HCT116 (cell line): ENCODE results near the gene IL37. TPM values are rescaled to one million over a fixed set of nuclear protein-coding genes. Genes with fewer than 3 reads are reported as not detected.

Experiments used
- ATAC-seq: fragments of 200-7000 bp; cut with Tn5 transposase; 2 replicates; pipeline ENCODE4 v1.9.1; 2020; ENCODE audit warnings: mild to moderate bottlenecking, moderate library complexity
- BruUV-seq: library from RNA; stranded (reverse); fragments of 400-500 nt; replicated peaks from 2 replicates; lab custom pipeline; 2021; lab: Mats Ljungman, UMichigan
- CTCF ChIA-PET: fragments of 300-600 bp; sonication (Branson Sonifier 250); formaldehyde crosslinking; loops from one replicate; lab custom pipeline; 2021; ENCODE audit warnings: antibody characterized with exemption; lab: Charles Lee
- POLR2A ChIA-PET: fragments of 300-600, 350-600 bp; sonication (Branson Sonifier 250); formaldehyde crosslinking; loops from one replicate; lab custom pipeline; 2021; ENCODE audit warnings: antibody characterized with exemption; lab: Charles Lee
- RAD21 ChIA-PET, 2 experiments: fragments of 300-600 bp; sonication (Branson Sonifier 250); formaldehyde crosslinking; loops; one replicate each; lab custom pipeline; 2023; ENCODE audit warnings: low total read pairs in 2 of 2; ENCODE audit not compliant: uncharacterized antibody in 2 of 2, unreplicated experiment in 2 of 2, low non-redundant PET in 1 of 2; lab: Charles Lee
- DNase-seq: peaks from one replicate; pipeline ENCODE4 v3.0.0-alpha.2; 2010; ENCODE audit warnings: low read depth, low spot score
- H2AFZ ChIP-seq: fragments of 200-600 bp; shearing (Covaris generic), sonication (generic); 2 replicates; pipeline ENCODE4 v1.6.1; 2017; ENCODE audit warnings: low read depth, mixed run types, mixed read lengths, antibody characterized with exemption, low read length; ENCODE audit not compliant: poor library complexity, severe bottlenecking
- H3K27ac ChIP-seq: 2 replicates; pipeline ENCODE4 v1.5.1; 2012; ENCODE audit warnings: low read depth, low read length
- H3K27me3 ChIP-seq: fragments of 200-600 bp; sonication (generic); 2 replicates; pipeline ENCODE4 v1.6.1; 2016; ENCODE audit warnings: mixed run types, low read length, mixed read lengths; ENCODE audit not compliant: insufficient read depth
- H3K36me3 ChIP-seq, 2 experiments: fragments of 200-500 bp in 1 of 2; fragments of 200-600 bp in 1 of 2; sonication (Bioruptor generic) in 1 of 2; sonication (generic) in 1 of 2; 2 replicates each; pipeline versions ENCODE4 v1.5.1 to v1.6.1; 2014 to 2016; ENCODE audit warnings: low read length in 2 of 2, inconsistent platforms in 1 of 2, mixed read lengths in 1 of 2, mixed run types in 1 of 2; ENCODE audit not compliant: insufficient read depth in 2 of 2, control insufficient read depth in 1 of 2
- H3K4me1 ChIP-seq, 2 experiments: fragments of 200-600 bp in 1 of 2; sonication (generic) in 1 of 2; 2 replicates each; pipeline versions ENCODE4 v1.5.1 to v1.6.1; 2012 to 2017; ENCODE audit warnings: low read length in 2 of 2, inconsistent platforms in 1 of 2, mild to moderate bottlenecking in 1 of 2, mixed read lengths in 1 of 2, mixed run types in 1 of 2, moderate library complexity in 1 of 2; ENCODE audit not compliant: insufficient read depth in 2 of 2, control insufficient read depth in 1 of 2
- H3K4me2 ChIP-seq: fragments of 200-600 bp; sonication (generic); 2 replicates; pipeline ENCODE4 v1.6.1; 2017; ENCODE audit warnings: mixed run types, low read length, mixed read lengths
- H3K4me3 ChIP-seq, 2 experiments: fragments of 200-600 bp in 1 of 2; sonication (generic) in 1 of 2; replicated peaks in 1 of 2; 2 replicates each; pipeline ENCODE4 v1.5.1; 2011 to 2016; ENCODE audit warnings: low read length in 2 of 2, control low read depth in 1 of 2, low read depth in 1 of 2, mild to moderate bottlenecking in 1 of 2, mixed read lengths in 1 of 2, mixed run types in 1 of 2
- H3K79me2 ChIP-seq: fragments of 200-600 bp; sonication (generic); 2 replicates; pipeline ENCODE4 v1.6.1; 2017; ENCODE audit warnings: mild to moderate bottlenecking, mixed run types, low read length, moderate library complexity, mixed read lengths; ENCODE audit not compliant: insufficient read depth
- H3K9ac ChIP-seq: fragments of 200-600 bp; sonication (generic); 2 replicates; pipeline ENCODE4 v1.6.1; 2016; ENCODE audit warnings: low read length, mixed read lengths
- H3K9me2 ChIP-seq: fragments of 200-600 bp; sonication (generic), shearing (Covaris generic); 2 replicates; pipeline ENCODE4 v1.6.1; 2017; ENCODE audit warnings: mixed run types, mild to moderate bottlenecking, moderate library complexity; ENCODE audit not compliant: insufficient read depth
- H3K9me3 ChIP-seq, 2 experiments: fragments of 200-500 bp in 1 of 2; fragments of 200-600 bp in 1 of 2; sonication (Bioruptor generic) in 1 of 2; sonication (generic) in 1 of 2; 2 replicates each; pipeline ENCODE4 v1.6.1; 2014 to 2017; ENCODE audit warnings: low read length in 2 of 2, mixed read lengths in 2 of 2, inconsistent platforms in 1 of 2, low read depth in 1 of 2, mild to moderate bottlenecking in 1 of 2, mixed run types in 1 of 2, moderate library complexity in 1 of 2; ENCODE audit not compliant: control insufficient read depth in 1 of 2, insufficient read depth in 1 of 2
- H4K20me1 ChIP-seq: fragments of 200-600 bp; sonication (generic), shearing (Covaris generic); 2 replicates; pipeline ENCODE4 v1.6.1; 2017; ENCODE audit warnings: mixed run types, mild to moderate bottlenecking, moderate library complexity; ENCODE audit not compliant: insufficient read depth
- CBX3 ChIP-seq: IDR thresholded peaks from 2 replicates; pipeline ENCODE4 v1.6.1; 2012; ENCODE audit warnings: low read depth
- CEBPB ChIP-seq: IDR thresholded peaks from 2 replicates; pipeline ENCODE4 v1.6.1; 2012; ENCODE audit warnings: low read depth
- EGR1 ChIP-seq: IDR thresholded peaks from 2 replicates; pipeline ENCODE4 v1.6.1; 2012; ENCODE audit warnings: low read depth
- ELF1 ChIP-seq: IDR thresholded peaks from 2 replicates; pipeline ENCODE4 v1.6.1; 2012; ENCODE audit warnings: low read depth, borderline replicate concordance
- EZH2phosphoT487 ChIP-seq: fragments of 200-600 bp; IDR thresholded peaks from 2 replicates; pipeline ENCODE4 v1.6.1; 2018; ENCODE audit warnings: antibody characterized with exemption, borderline replicate concordance
- FOSL1 ChIP-seq: IDR thresholded peaks from 2 replicates; pipeline ENCODE4 v1.6.1; 2012; ENCODE audit warnings: low read depth
- JUND ChIP-seq: IDR thresholded peaks from 2 replicates; pipeline ENCODE4 v1.6.1; 2012
- POLR2A ChIP-seq: IDR thresholded peaks from 2 replicates; pipeline ENCODE4 v1.7.0; 2011; ENCODE audit warnings: borderline replicate concordance; ENCODE audit not compliant: insufficient read depth, insufficient read length; ENCODE audit errors: extremely low read depth
- RAD21 ChIP-seq: IDR thresholded peaks from 2 replicates; pipeline ENCODE4 v1.6.1; 2012; ENCODE audit warnings: low read depth, mild to moderate bottlenecking
- SIN3A ChIP-seq: IDR thresholded peaks from 2 replicates; pipeline ENCODE4 v1.6.1; 2012; ENCODE audit warnings: low read depth
- SP1 ChIP-seq: IDR thresholded peaks from 2 replicates; pipeline ENCODE4 v1.6.1; 2012; ENCODE audit warnings: low read depth
- SRF ChIP-seq: IDR thresholded peaks from 2 replicates; pipeline ENCODE4 v1.6.1; 2012; ENCODE audit warnings: low read depth
- TCF7L2 ChIP-seq: IDR thresholded peaks from 2 replicates; pipeline ENCODE4 v1.7.0; 2011; ENCODE audit warnings: borderline replicate concordance, inconsistent platforms; ENCODE audit not compliant: insufficient read depth, insufficient read length; ENCODE audit errors: extremely low read depth
- intact Hi-C: fragments of 100-400 bp; cut with micrococcal nuclease; formaldehyde crosslinking; loops from 2 replicates; pipeline ENCODE4 v1.10.0; 2022
- total RNA-seq: library from RNA; stranded (reverse); gene quantifications from one replicate; pipeline ENCODE4 v1.2.1, GENCODE V29; 2021; ENCODE audit not compliant: unreplicated experiment
- TF ChIP-seq, protein P1 (sequence below): IDR thresholded peaks from 2 replicates; pipeline ENCODE4 v1.6.1; 2012; ENCODE audit warnings: low read depth
- TF ChIP-seq, protein P2 (sequence below): IDR thresholded peaks from 2 replicates; pipeline ENCODE4 v1.6.1; 2012
- TF ChIP-seq, protein P3 (sequence below): IDR thresholded peaks from 2 replicates; pipeline ENCODE4 v1.6.1; 2012

The IL37 gene
- total RNA-seq, 1 experiment from 2014 or later, result not detected

DNA sequence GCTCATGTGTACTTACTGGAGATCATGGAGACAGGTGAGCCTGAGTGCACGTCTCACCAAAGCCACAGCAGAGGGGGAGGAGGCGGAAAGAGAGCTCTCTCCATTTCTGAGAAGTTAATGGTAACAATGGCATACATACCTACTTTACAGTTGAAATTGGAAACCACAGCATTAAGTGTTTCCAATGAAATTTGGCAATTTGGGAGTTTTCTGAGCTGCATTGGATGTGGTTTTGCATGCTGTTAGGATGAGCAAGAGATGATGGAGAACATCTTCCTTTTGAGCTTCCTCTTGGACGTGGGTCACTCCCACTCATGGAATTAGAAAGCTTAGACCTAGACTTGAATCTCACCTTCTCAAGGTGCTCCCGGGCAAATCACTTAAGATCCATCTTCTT, 25.5 kb upstream of the IL37 start (continued):
- TF ChIP-seq, protein P1, sequence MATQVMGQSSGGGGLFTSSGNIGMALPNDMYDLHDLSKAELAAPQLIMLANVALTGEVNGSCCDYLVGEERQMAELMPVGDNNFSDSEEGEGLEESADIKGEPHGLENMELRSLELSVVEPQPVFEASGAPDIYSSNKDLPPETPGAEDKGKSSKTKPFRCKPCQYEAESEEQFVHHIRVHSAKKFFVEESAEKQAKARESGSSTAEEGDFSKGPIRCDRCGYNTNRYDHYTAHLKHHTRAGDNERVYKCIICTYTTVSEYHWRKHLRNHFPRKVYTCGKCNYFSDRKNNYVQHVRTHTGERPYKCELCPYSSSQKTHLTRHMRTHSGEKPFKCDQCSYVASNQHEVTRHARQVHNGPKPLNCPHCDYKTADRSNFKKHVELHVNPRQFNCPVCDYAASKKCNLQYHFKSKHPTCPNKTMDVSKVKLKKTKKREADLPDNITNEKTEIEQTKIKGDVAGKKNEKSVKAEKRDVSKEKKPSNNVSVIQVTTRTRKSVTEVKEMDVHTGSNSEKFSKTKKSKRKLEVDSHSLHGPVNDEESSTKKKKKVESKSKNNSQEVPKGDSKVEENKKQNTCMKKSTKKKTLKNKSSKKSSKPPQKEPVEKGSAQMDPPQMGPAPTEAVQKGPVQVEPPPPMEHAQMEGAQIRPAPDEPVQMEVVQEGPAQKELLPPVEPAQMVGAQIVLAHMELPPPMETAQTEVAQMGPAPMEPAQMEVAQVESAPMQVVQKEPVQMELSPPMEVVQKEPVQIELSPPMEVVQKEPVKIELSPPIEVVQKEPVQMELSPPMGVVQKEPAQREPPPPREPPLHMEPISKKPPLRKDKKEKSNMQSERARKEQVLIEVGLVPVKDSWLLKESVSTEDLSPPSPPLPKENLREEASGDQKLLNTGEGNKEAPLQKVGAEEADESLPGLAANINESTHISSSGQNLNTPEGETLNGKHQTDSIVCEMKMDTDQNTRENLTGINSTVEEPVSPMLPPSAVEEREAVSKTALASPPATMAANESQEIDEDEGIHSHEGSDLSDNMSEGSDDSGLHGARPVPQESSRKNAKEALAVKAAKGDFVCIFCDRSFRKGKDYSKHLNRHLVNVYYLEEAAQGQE, result no peak
- no peak for TF ChIP-seq EZH2phosphoT487
- TF ChIP-seq CBX3, result no peak
- TF ChIP-seq, protein P2, sequence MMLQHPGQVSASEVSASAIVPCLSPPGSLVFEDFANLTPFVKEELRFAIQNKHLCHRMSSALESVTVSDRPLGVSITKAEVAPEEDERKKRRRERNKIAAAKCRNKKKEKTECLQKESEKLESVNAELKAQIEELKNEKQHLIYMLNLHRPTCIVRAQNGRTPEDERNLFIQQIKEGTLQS, result no peak
- TF ChIP-seq SIN3A, result no peak

DNA sequence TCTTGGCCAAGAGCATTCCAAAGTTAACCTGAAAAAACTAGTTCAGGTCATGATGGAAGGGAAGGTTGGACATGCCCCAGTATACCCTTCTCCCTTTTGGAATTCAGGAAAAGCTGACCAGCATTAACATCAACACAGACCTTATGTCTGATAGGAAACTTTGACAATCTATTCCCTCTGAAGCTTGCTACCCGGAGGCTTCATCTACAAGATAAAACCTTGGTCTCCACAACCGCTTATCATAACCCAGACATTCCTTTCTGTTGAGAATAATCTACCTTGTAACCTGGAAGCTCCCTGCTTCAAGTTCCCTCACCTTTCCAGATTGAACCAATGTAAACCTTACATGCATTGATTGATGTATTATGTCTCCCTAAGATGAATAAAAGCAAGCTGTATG, 24.7 kb upstream of the IL37 start:
- ATAC-seq (no peak), DNase-seq (no peak)
- no peak overlapping the region for H3K9ac ChIP-seq
- ChIA-PET RAD21 (no interaction called here), POLR2A (no interaction called here), CTCF (interaction anchor here (1.9 to 3.3 kb wide), 4 partner anchors 17 to 160 kb away, joined by 6 to 50 read pairs (median 24); no protein-coding TSS in a partner anchor)
- H3K79me2 ChIP-seq, result no peaks in the 10 kb centered on the region
- peaks cover 5 to 14% of the 10 kb centered on the region in 2 experiments; a peak in 3 of 4 replicates for H3K4me1 ChIP-seq
- no peak overlapping the region for H3K4me2 ChIP-seq
- no peak overlapping the region for H3K27ac ChIP-seq
- no peak overlapping the region for H2AFZ ChIP-seq
- H3K9me2 ChIP-seq, result no peaks in the 10 kb centered on the region
- BruUV-seq, result no TSS peak
- no peaks in the 10 kb centered on the region for H4K20me1 ChIP-seq
- no peaks in the 10 kb centered on the region for H3K9me3 ChIP-seq
- no peaks in the 10 kb centered on the region for H3K36me3 ChIP-seq
- intact Hi-C loops, result loop anchor here (5.0 kb wide), 1 partner anchor 284 kb away; no protein-coding TSS in a partner anchor
- H3K27me3 ChIP-seq, result no peaks in the 10 kb centered on the region
- no peak overlapping the region for H3K4me3 ChIP-seq
- TF ChIP-seq EZH2phosphoT487, result no peak
- no peak for TF ChIP-seq SRF
- no peak for TF ChIP-seq TCF7L2
- TF ChIP-seq FOSL1, result no peak
- no peak for TF ChIP-seq SP1
- TF ChIP-seq, protein P3, sequence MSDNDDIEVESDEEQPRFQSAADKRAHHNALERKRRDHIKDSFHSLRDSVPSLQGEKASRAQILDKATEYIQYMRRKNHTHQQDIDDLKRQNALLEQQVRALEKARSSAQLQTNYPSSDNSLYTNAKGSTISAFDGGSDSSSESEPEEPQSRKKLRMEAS, result no peak
- no peak for TF ChIP-seq EGR1
- TF ChIP-seq, protein P2, result no peak
- TF ChIP-seq ELF1, result no peak
- TF ChIP-seq, protein P1, result no peak
- no peak for TF ChIP-seq POLR2A
- no peak for TF ChIP-seq SIN3A
- no peak for TF ChIP-seq JUND
- TF ChIP-seq RAD21, result no peak
- no peak for TF ChIP-seq CEBPB
